Panc1 (cell line): ENCODE measurements around the gene ZNF674. TPM values are rescaled to one million over a fixed set of nuclear protein-coding genes. Genes with fewer than 3 reads are reported as not detected.

Source experiments
- ATAC-seq: fragments of 200-7000 bp; cut with Tn5 transposase; 2 replicates; pipeline ENCODE4 v1.9.1; 2020; ENCODE audit warnings: mild to moderate bottlenecking, moderate library complexity
- BruUV-seq: library from RNA; stranded (reverse); fragments of 400-500 nt; replicated peaks from 2 replicates; lab custom pipeline; 2021; lab: Mats Ljungman, UMichigan
- CTCF ChIA-PET: fragments of 300-600 bp; sonication (Branson Sonifier 250); formaldehyde crosslinking; loops from one replicate; lab custom pipeline; 2022; ENCODE audit warnings: antibody characterized with exemption; lab: Charles Lee
- POLR2A ChIA-PET: fragments of 300-600 bp; sonication (Branson Sonifier 250); formaldehyde crosslinking; loops from one replicate; lab custom pipeline; 2022; ENCODE audit warnings: antibody characterized with exemption; lab: Charles Lee
- DNase-seq: peaks from one replicate; pipeline ENCODE4 v3.0.0-alpha.2; 2010; ENCODE audit warnings: low read depth, low spot score
- H3K27ac ChIP-seq: 2 replicates; pipeline ENCODE4 v1.5.1; 2011; ENCODE audit warnings: mild to moderate bottlenecking, low read length, inconsistent platforms
- H3K27me3 ChIP-seq: fragments of 200-500 bp; sonication (Bioruptor generic); 2 replicates; pipeline ENCODE4 v1.6.0; 2014; ENCODE audit warnings: low read length, inconsistent platforms; ENCODE audit not compliant: control insufficient read depth, insufficient read depth
- H3K36me3 ChIP-seq: fragments of 200-500 bp; sonication (Bioruptor generic); 2 replicates; pipeline ENCODE4 v1.5.1; 2014; ENCODE audit warnings: inconsistent platforms, mild to moderate bottlenecking, low read length, moderate library complexity; ENCODE audit not compliant: control insufficient read depth, insufficient read depth
- H3K4me1 ChIP-seq: 2 replicates; pipeline ENCODE4 v1.5.1; 2011; ENCODE audit warnings: inconsistent platforms, mild to moderate bottlenecking, low read length, moderate library complexity; ENCODE audit not compliant: control insufficient read depth, insufficient read depth
- H3K4me3 ChIP-seq, 2 experiments: 2 replicates each; pipeline ENCODE4 v1.5.1; 2011 to 2012; ENCODE audit warnings: low read depth in 2 of 2, low read length in 2 of 2, mild to moderate bottlenecking in 2 of 2, inconsistent platforms in 1 of 2, moderate library complexity in 1 of 2
- H3K9me3 ChIP-seq: fragments of 200-500 bp; sonication (Bioruptor generic); 2 replicates; pipeline ENCODE4 v1.5.1; 2014; ENCODE audit warnings: low read depth, mild to moderate bottlenecking, inconsistent platforms, low read length, moderate library complexity; ENCODE audit not compliant: control insufficient read depth, insufficient read depth
- POLR2AphosphoS5 ChIP-seq: IDR thresholded peaks from 2 replicates; pipeline ENCODE4 v1.6.1; 2012; ENCODE audit warnings: mild to moderate bottlenecking, low read depth, low read length, moderate library complexity
- SIN3A ChIP-seq: IDR thresholded peaks from 2 replicates; pipeline ENCODE4 v1.6.1; 2012; ENCODE audit warnings: low read depth, mild to moderate bottlenecking, low read length, moderate library complexity, borderline replicate concordance; ENCODE audit not compliant: insufficient read depth
- TCF7L2 ChIP-seq: IDR thresholded peaks from 2 replicates; pipeline ENCODE4 v1.6.1; 2011; ENCODE audit warnings: mild to moderate bottlenecking, low read depth, low read length, inconsistent platforms
- in situ Hi-C: cut with HindIII; loops from 2 replicates; pipeline ENCODE4 v1.10.0; 2016; ENCODE audit warnings: low sequenced_read_pairs, low pct_unique_long_range_greater_than_20kb
- intact Hi-C: fragments of 100-400 bp; cut with micrococcal nuclease; formaldehyde crosslinking; loops from one replicate; pipeline ENCODE4 v1.10.0; 2022; ENCODE audit not compliant: unreplicated experiment
- total RNA-seq: library from RNA; stranded (reverse); gene quantifications from one replicate; pipeline ENCODE4 v1.2.1, GENCODE V29; 2021; ENCODE audit not compliant: unreplicated experiment
- TF ChIP-seq, protein P1 (sequence below): fragments of 450-650 bp; IDR thresholded peaks from 2 replicates; pipeline ENCODE4 v1.5.1; 2017; ENCODE audit warnings: mild to moderate bottlenecking
- TF ChIP-seq, protein P2 (sequence below), 2 experiments: IDR thresholded peaks; 2 replicates each; pipeline ENCODE4 v1.6.1; 2011 to 2012; ENCODE audit warnings: low read depth in 2 of 2, control low read depth in 1 of 2, low read length in 1 of 2, mild to moderate bottlenecking in 1 of 2, moderate library complexity in 1 of 2; ENCODE audit not compliant: insufficient read depth in 1 of 2

ZNF674 gene
- total RNA-seq, 1 experiment from 2014 or later, result 7.2 TPM

DNA sequence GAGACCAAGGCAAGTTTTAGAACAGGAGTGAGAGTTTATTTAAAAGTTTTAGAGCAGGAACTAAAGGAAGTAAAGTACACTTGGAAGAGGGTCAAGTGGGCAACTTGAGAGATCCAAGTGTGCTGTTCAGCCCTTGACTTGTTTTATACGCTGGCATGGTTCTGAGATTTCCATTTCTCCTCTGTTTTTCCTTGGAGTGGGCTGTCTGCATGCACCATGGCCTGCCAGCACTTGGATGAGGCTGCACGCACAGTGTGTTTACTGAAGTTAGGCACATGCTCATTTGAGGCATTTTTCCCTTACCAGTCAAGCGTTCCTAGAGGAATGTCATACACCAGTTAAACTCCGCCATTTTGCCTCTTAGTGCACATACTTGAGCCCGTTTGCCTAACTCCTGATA lies 8.7 kb upstream of the ZNF674 start:
- TF ChIP-seq, protein P1, sequence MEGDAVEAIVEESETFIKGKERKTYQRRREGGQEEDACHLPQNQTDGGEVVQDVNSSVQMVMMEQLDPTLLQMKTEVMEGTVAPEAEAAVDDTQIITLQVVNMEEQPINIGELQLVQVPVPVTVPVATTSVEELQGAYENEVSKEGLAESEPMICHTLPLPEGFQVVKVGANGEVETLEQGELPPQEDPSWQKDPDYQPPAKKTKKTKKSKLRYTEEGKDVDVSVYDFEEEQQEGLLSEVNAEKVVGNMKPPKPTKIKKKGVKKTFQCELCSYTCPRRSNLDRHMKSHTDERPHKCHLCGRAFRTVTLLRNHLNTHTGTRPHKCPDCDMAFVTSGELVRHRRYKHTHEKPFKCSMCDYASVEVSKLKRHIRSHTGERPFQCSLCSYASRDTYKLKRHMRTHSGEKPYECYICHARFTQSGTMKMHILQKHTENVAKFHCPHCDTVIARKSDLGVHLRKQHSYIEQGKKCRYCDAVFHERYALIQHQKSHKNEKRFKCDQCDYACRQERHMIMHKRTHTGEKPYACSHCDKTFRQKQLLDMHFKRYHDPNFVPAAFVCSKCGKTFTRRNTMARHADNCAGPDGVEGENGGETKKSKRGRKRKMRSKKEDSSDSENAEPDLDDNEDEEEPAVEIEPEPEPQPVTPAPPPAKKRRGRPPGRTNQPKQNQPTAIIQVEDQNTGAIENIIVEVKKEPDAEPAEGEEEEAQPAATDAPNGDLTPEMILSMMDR, result no peak
- TF ChIP-seq, protein P2, sequence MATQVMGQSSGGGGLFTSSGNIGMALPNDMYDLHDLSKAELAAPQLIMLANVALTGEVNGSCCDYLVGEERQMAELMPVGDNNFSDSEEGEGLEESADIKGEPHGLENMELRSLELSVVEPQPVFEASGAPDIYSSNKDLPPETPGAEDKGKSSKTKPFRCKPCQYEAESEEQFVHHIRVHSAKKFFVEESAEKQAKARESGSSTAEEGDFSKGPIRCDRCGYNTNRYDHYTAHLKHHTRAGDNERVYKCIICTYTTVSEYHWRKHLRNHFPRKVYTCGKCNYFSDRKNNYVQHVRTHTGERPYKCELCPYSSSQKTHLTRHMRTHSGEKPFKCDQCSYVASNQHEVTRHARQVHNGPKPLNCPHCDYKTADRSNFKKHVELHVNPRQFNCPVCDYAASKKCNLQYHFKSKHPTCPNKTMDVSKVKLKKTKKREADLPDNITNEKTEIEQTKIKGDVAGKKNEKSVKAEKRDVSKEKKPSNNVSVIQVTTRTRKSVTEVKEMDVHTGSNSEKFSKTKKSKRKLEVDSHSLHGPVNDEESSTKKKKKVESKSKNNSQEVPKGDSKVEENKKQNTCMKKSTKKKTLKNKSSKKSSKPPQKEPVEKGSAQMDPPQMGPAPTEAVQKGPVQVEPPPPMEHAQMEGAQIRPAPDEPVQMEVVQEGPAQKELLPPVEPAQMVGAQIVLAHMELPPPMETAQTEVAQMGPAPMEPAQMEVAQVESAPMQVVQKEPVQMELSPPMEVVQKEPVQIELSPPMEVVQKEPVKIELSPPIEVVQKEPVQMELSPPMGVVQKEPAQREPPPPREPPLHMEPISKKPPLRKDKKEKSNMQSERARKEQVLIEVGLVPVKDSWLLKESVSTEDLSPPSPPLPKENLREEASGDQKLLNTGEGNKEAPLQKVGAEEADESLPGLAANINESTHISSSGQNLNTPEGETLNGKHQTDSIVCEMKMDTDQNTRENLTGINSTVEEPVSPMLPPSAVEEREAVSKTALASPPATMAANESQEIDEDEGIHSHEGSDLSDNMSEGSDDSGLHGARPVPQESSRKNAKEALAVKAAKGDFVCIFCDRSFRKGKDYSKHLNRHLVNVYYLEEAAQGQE (IDR thresholded peaks at IDR 0.05; ENCODE audit: insufficient read depth in 1 of 2, low read depth in 2 of 2, low read length in 1 of 2), result no peak
- TF ChIP-seq TCF7L2 (no peak), POLR2AphosphoS5 (no peak), SIN3A (no peak)
- POLR2A ChIA-PET, result no interaction called here
- DNase-seq (no peak), ATAC-seq (no peak)
- no TSS peak for BruUV-seq
- Histone ChIP-seq H3K27ac (no peak overlapping the region), H3K36me3 (no peaks in the 10 kb centered on the region), H3K9me3 (no peaks in the 10 kb centered on the region), H3K27me3 (no peaks in the 10 kb centered on the region), H3K4me3 (no peak overlapping the region), H3K4me1 (no peaks in the 10 kb centered on the region)
- intact Hi-C loops, result loop anchor here (10.0 kb wide), 1 partner anchor 241 kb away; no protein-coding TSS in a partner anchor
- CTCF ChIA-PET, result no interaction called here
- in situ Hi-C loops, result no loop called here

DNA sequence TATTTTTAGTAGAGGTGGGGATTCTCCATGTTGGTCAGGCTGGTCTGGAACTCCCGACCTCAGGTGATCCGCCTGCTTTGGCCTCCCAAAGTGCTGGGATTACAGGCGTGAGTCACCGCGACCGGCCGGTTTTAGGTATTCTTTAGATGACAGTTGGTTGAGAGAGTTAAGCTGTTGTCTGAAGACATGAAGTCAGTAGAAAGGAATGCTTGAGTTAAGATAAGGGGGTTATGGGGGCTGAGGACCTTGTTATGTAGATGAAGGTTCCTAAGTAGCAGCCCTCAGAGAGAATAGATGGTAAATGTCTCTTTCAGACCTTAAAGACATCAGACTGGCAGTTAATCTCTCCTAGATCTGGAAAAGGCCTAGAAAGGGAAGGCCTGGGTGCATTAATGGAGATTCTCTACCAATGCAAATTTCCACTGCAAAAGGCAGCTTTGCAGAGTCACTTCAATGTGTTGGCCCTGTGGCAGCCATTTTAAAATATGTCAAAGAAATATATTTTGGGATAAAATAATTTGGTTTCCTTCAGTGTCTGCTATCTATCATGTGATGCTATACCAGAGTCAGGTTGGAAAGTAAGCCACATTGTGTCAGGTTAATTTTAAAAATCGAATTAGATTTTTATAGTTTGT lies 6.4 kb upstream of the ZNF674 start:
- Histone ChIP-seq H3K4me3 (no peak overlapping the region), H3K36me3 (no peaks in the 10 kb centered on the region; the same call in 1 of the 2 replicates), H3K27me3 (no peaks in the 10 kb centered on the region), H3K27ac (no peak overlapping the region), H3K4me1 (peaks cover 12% of the 10 kb centered on the region), H3K9me3 (no peaks in the 10 kb centered on the region)
- in situ Hi-C loops, result no loop called here
- POLR2A ChIA-PET, result no interaction called here
- no peak for DNase-seq
- no TSS peak for BruUV-seq
- CTCF ChIA-PET, result no interaction called here
- no peak for TF ChIP-seq TCF7L2
- TF ChIP-seq SIN3A, result no peak
- TF ChIP-seq POLR2AphosphoS5, result no peak
- TF ChIP-seq, protein P2 (IDR thresholded peaks at IDR 0.05; ENCODE audit: insufficient read depth in 1 of 2, low read depth in 2 of 2, low read length in 1 of 2), result no peak
- TF ChIP-seq, protein P1, result no peak
- peak; percentile 50; the same call in 1 of the 2 replicates for ATAC-seq
- intact Hi-C loops, result loop anchor here (10.0 kb wide), 1 partner anchor 243 kb away; no protein-coding TSS in a partner anchor
